Peyer's patch (tissue), 4 donors: ENCODE data around the gene POGLUT3. TPM values are rescaled to one million over a fixed set of nuclear protein-coding genes. Genes with fewer than 3 reads are reported as not detected.

Experiments used
- DNase-seq, 3 donors: peaks; one replicate each; pipeline ENCODE4 v3.0.0-alpha.2; 2017 to 2019
- H3K27ac ChIP-seq, 4 donors: fragments of 200-600 bp; sonication (generic); one replicate each; pipeline ENCODE4 v1.5.1; 2016 to 2019
- H3K27me3 ChIP-seq, 2 donors: fragments of 200-600 bp; sonication (generic); one replicate each; pipeline ENCODE4 v1.5.1; 2019
- H3K36me3 ChIP-seq, 3 donors: fragments of 200-600 bp; sonication (generic); one replicate each; pipeline ENCODE4 v1.5.1; 2016 to 2019
- H3K4me1 ChIP-seq, 4 donors: fragments of 200-600 bp; sonication (generic); one replicate each; pipeline ENCODE4 v1.5.1; 2016 to 2019
- H3K4me3 ChIP-seq, 4 donors: fragments of 200-600 bp; sonication (generic); 1 replicate in 3 of 4; 2 replicates in 1 of 4; pipeline ENCODE4 v1.5.1; 2016 to 2019; ENCODE audit warnings: mild to moderate bottlenecking in 1 of 4
- H3K9me3 ChIP-seq, 4 donors: fragments of 200-600 bp; sonication (generic); one replicate each; pipeline ENCODE4 v1.5.1; 2016 to 2019; ENCODE audit warnings: mild to moderate bottlenecking in 1 of 4
- POLR2A ChIP-seq, 2 donors: fragments of 450-650 bp; IDR thresholded peaks; one replicate each; pipeline ENCODE4 v1.5.1; 2017; ENCODE audit warnings: antibody characterized with exemption in 2 of 2, mild to moderate bottlenecking in 2 of 2, moderate library complexity in 2 of 2
- total RNA-seq, 4 donors: library from RNA; depleted of rRNA; stranded (reverse); fragments of >200 nt; gene quantifications; one replicate each; pipeline ENCODE4 v1.1.0, GENCODE V29; 2016
- TF ChIP-seq, protein P1 (sequence below), 6 experiments: fragments of 450-650 bp in 4 of 6; fragments of 200-600 bp in 2 of 6; sonication (generic) in 1 of 6; IDR thresholded peaks; one replicate each; pipeline ENCODE4 v1.5.1; 2017 to 2019; ENCODE audit warnings: antibody characterized with exemption in 6 of 6, mild to moderate bottlenecking in 3 of 6, moderate library complexity in 1 of 6

POGLUT3 gene
- total RNA-seq, 4 donors from 2014 or later: 1.7 to 6.3 (median 5.0) TPM

DNA sequence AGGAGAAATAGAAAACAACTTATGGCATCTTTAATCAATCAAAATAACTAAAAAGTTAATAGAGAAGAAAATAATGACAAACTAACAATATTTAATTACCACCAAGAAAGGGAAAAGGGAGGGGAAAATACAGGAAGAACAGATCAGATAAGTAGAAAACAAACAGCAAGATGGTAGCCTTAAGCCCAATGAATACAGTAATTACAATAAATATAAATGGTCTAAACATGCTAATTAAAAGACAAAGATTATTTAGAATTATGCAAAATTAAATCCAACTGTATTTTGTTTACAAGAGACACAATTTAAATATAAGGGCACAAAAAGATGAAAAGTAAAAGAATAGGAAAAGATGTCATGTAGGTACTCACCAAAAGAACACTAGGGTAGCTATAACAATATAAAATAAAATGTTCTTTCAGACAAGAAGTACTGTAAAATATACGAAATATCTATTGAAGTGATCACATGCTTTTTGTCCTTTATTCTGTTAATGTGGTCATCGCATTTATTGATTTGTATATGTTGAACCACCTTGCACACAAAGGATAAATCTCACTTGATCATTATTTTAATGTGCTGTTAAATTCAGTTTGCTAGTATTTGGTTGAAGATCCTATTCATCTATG lies 44.9 kb downstream of the POGLUT3 start:
- H3K4me3 ChIP-seq: no peak overlapping the region
- DNase-seq: no peak
- H3K27me3 ChIP-seq: no peaks in the 10 kb centered on the region
- no peaks in the 10 kb centered on the region for H3K36me3 ChIP-seq
- no peaks in the 10 kb centered on the region for H3K4me1 ChIP-seq
- no peak overlapping the region for H3K27ac ChIP-seq
- no peak for TF ChIP-seq POLR2A (IDR thresholded peaks at IDR 0.05)
- TF ChIP-seq, protein P1, sequence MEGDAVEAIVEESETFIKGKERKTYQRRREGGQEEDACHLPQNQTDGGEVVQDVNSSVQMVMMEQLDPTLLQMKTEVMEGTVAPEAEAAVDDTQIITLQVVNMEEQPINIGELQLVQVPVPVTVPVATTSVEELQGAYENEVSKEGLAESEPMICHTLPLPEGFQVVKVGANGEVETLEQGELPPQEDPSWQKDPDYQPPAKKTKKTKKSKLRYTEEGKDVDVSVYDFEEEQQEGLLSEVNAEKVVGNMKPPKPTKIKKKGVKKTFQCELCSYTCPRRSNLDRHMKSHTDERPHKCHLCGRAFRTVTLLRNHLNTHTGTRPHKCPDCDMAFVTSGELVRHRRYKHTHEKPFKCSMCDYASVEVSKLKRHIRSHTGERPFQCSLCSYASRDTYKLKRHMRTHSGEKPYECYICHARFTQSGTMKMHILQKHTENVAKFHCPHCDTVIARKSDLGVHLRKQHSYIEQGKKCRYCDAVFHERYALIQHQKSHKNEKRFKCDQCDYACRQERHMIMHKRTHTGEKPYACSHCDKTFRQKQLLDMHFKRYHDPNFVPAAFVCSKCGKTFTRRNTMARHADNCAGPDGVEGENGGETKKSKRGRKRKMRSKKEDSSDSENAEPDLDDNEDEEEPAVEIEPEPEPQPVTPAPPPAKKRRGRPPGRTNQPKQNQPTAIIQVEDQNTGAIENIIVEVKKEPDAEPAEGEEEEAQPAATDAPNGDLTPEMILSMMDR (IDR thresholded peaks at IDR 0.05): no peak
- H3K9me3 ChIP-seq: peaks cover 0 to 8% (median 0%) of the 10 kb centered on the region in 4 donors

Other genes starting within 250 kb of the POGLUT3 start
- not detected for gene C11orf65, start 30.9 kb downstream of the POGLUT3 start, total RNA-seq
- 1 to 10 TPM; 3.3 to 8.1 (median 6.9) TPM for gene EXPH5, start 95.4 kb upstream of the POGLUT3 start, total RNA-seq
- 10 to 100 TPM in 3 of 4 donors, 1 to 10 TPM in 1; 3.9 to 38.0 (median 16.5) TPM for gene DDX10, start 166.7 kb upstream of the POGLUT3 start, total RNA-seq